Activated B cell treated with CpG ODN at 0.5 μM for 24 hours (primary cell): ENCODE data around the gene TTC34. TPM values are rescaled to one million over a fixed set of nuclear protein-coding genes. Genes with fewer than 3 reads are reported as not detected.
"Not testable (repeated sequence)": the region's sequence is repeated elsewhere in the genome, so short reads cannot be mapped to it uniquely, and the experiment has no call there.

ENCODE experiments used
- ATAC-seq: fragments of 200-7000 bp; cut with Tn5 transposase; one replicate; pipeline ENCODE4 v1.10.0; 2021; ENCODE audit warnings: low read depth, mild to moderate bottlenecking, moderate library complexity
- CTCF ChIA-PET: fragments of 350-600 bp; sonication (Branson Sonifier 250); formaldehyde crosslinking; loops from one replicate; lab custom pipeline; 2021; ENCODE audit warnings: antibody characterized with exemption; lab: Charles Lee
- POLR2A ChIA-PET: fragments of 350-600 bp; sonication (Branson Sonifier 250); formaldehyde crosslinking; loops from one replicate; lab custom pipeline; 2021; ENCODE audit warnings: antibody characterized with exemption; lab: Charles Lee
- DNase-seq: peaks from one replicate; pipeline ENCODE4 v3.0.0; 2022
- H3K27ac Mint-ChIP-seq: one replicate; pipeline ENCODE4 v1.8.0; 2020; ENCODE audit warnings: mixed read lengths
- H3K27me3 Mint-ChIP-seq: one replicate; pipeline ENCODE4 v1.8.0; 2021; ENCODE audit warnings: mixed read lengths
- H3K36me3 Mint-ChIP-seq: one replicate; pipeline ENCODE4 v1.8.0; 2021; ENCODE audit warnings: low read depth, mixed read lengths
- H3K4me1 Mint-ChIP-seq: one replicate; pipeline ENCODE4 v1.8.0; 2021; ENCODE audit warnings: mixed read lengths
- H3K4me3 Mint-ChIP-seq: one replicate; pipeline ENCODE4 v1.8.0; 2020; ENCODE audit warnings: mild to moderate bottlenecking, mixed read lengths
- H3K9me3 Mint-ChIP-seq: one replicate; pipeline ENCODE4 v1.8.0; 2020; ENCODE audit warnings: mixed read lengths
- CTCF ChIP-seq: fragments of 200-600 bp; IDR thresholded peaks from one replicate; pipeline ENCODE4 v1.8.0; 2022; ENCODE audit warnings: antibody characterized with exemption, mild to moderate bottlenecking
- intact Hi-C: fragments of 100-400 bp; cut with micrococcal nuclease; formaldehyde crosslinking; loops from one replicate; pipeline ENCODE4 v1.15.1; 2024
- total RNA-seq: library from RNA; stranded (reverse); gene quantifications from 2 replicates; pipeline ENCODE4 v1.2.3, GENCODE V29; 2022

The TTC34 gene
- total RNA-seq, 1 donor from 2014 or later, result 4.5 TPM

- ATAC-seq, result no peak
- TF ChIP-seq CTCF, result no peak
- no peak for DNase-seq
- Mint-ChIP-seq H3K36me3 (no peaks in the 10 kb centered on the region), H3K27ac (no peak overlapping the region), H3K4me3 (no peak overlapping the region), H3K27me3 (peaks cover 36% of the 10 kb centered on the region), H3K9me3 (no peaks in the 10 kb centered on the region), H3K4me1 (no peaks in the 10 kb centered on the region)
- intact Hi-C loops, result no loop called here
- ChIA-PET CTCF (no interaction called here), POLR2A (no interaction called here)
These were observed 171.6 kb downstream of the TTC34 start for GRCh38 chr1:2629627-2630497.

- ChIA-PET POLR2A (no interaction called here), CTCF (no interaction called here)
- peak; percentile 15 for DNase-seq
- no peak for TF ChIP-seq CTCF
- no peak overlapping the region for H3K27ac Mint-ChIP-seq
- H3K9me3 Mint-ChIP-seq, result no peaks in the 10 kb centered on the region
- no peaks in the 10 kb centered on the region for H3K4me1 Mint-ChIP-seq
- peaks cover 40% of the 10 kb centered on the region for H3K27me3 Mint-ChIP-seq
- intact Hi-C loops, result no loop called here
- ATAC-seq, result no peak
- no peaks in the 10 kb centered on the region for H3K36me3 Mint-ChIP-seq
- no peak overlapping the region for H3K4me3 Mint-ChIP-seq
These were observed 172.4 kb downstream of the TTC34 start for GRCh38 chr1:2628933-2629626.

- no peak overlapping the region for H3K27ac Mint-ChIP-seq
- DNase-seq (peak; percentile 15), ATAC-seq (no peak)
- intact Hi-C loops, result no loop called here
- no peaks in the 10 kb centered on the region for H3K4me1 Mint-ChIP-seq
- H3K9me3 Mint-ChIP-seq, result no peaks in the 10 kb centered on the region
- peaks cover 40% of the 10 kb centered on the region for H3K27me3 Mint-ChIP-seq
- ChIA-PET POLR2A (no interaction called here), CTCF (no interaction called here)
- no peak overlapping the region for H3K4me3 Mint-ChIP-seq
- H3K36me3 Mint-ChIP-seq, result no peaks in the 10 kb centered on the region
- TF ChIP-seq CTCF, result no peak
These were observed 173.1 kb downstream of the TTC34 start for GRCh38 chr1:2628191-2628932.

- no peak for DNase-seq
- POLR2A ChIA-PET, result no interaction called here
- CTCF ChIA-PET, result no interaction called here
- intact Hi-C loops, result no loop called here
- Mint-ChIP-seq H3K27me3 (peaks cover 38% of the 10 kb centered on the region), H3K4me1 (no peaks in the 10 kb centered on the region), H3K9me3 (no peaks in the 10 kb centered on the region), H3K27ac (no peak overlapping the region), H3K36me3 (no peaks in the 10 kb centered on the region), H3K4me3 (no peak overlapping the region)
- no peak for TF ChIP-seq CTCF
- no peak for ATAC-seq
These were observed 173.7 kb downstream of the TTC34 start for GRCh38 chr1:2627746-2628145.

- DNase-seq, H3K4me3 Mint-ChIP-seq, POLR2A ChIA-PET, intact Hi-C loops, H3K9me3 Mint-ChIP-seq, H3K4me1 Mint-ChIP-seq, H3K36me3 Mint-ChIP-seq, H3K27ac Mint-ChIP-seq, ATAC-seq, CTCF ChIA-PET: not testable (repeated sequence)
- H3K27me3 Mint-ChIP-seq, result peaks cover 46% of the 10 kb centered on the region
These were observed 175.7 kb downstream of the TTC34 start for GRCh38 chr1:2625748-2626147.
